GM19043 (cell line): ENCODE results near the gene MYH16.
"Not testable (repeated sequence)": the region's sequence is repeated elsewhere in the genome, so short reads cannot be mapped to it uniquely, and the experiment has no call there.

Experiments used
- ATAC-seq: cut with Tn5 transposase; IDR thresholded peaks from one replicate; pipeline ENCODE4 v1.9.1; 2021; ENCODE audit warnings: low read depth; ENCODE audit not compliant: unreplicated experiment

The MYH16 gene

GRCh38 chr7:99344061-99344647 lies 71.5 kb downstream of the MYH16 start:
- ATAC-seq: no peak

GRCh38 chr7:99350641-99351040 lies 78.0 kb downstream of the MYH16 start:
- ATAC-seq: not testable (repeated sequence)

- no peak for ATAC-seq
Measured at GRCh38 chr7:99352247-99352646, 79.6 kb downstream of the MYH16 start.

GRCh38 chr7:99355098-99355497 lies 82.5 kb downstream of the MYH16 start:
- no peak for ATAC-seq

- no peak for ATAC-seq
Measured at GRCh38 chr7:99357701-99358490, 85.3 kb downstream of the MYH16 start.

- not testable (repeated sequence) for ATAC-seq
Measured at GRCh38 chr7:99358521-99358920, 85.9 kb downstream of the MYH16 start.

- ATAC-seq: no peak
Measured at GRCh38 chr7:99359465-99360154, 87.0 kb downstream of the MYH16 start.
